Mammary epithelial cell (primary cell): Measurements from ENCODE around the gene LYPD1.

ENCODE experiments used
- CTCF ChIP-seq, 2 donors: IDR thresholded peaks in 1 of 2; conservative IDR thresholded peaks in 1 of 2; 2 replicates each; pipeline ENCODE4 v1.5.1; 2011 to 2012; ENCODE audit warnings: inconsistent platforms in 2 of 2, low read length in 2 of 2, mild to moderate bottlenecking in 2 of 2, control low read depth in 1 of 2, low read depth in 1 of 2; ENCODE audit not compliant: insufficient read depth in 1 of 2; ENCODE audit errors: extremely low read depth in 1 of 2
- EZH2 ChIP-seq: IDR thresholded peaks from 2 replicates; pipeline ENCODE4 v1.6.1; 2012; ENCODE audit warnings: low read length, inconsistent platforms, borderline replicate concordance

GRCh38 chr2:132595693-132596092 lies 74.3 kb downstream of the LYPD1 start:
- TF ChIP-seq CTCF (conservative IDR thresholded peaks at IDR 0.05 in 1 of 2, IDR thresholded peaks at IDR 0.05 in 1 of 2; ENCODE audit: extremely low read depth in 1 of 2, insufficient read depth in 1 of 2, low read depth in 1 of 2, low read length in 2 of 2) (no peak), EZH2 (no peak)
